HepG2 (cell line): ENCODE results near the gene MYOM1. TPM values are rescaled to one million over a fixed set of nuclear protein-coding genes. Genes with fewer than 3 reads are reported as not detected.

ENCODE experiments used
- AKAP8 ChIP-seq: sonication (generic); formaldehyde crosslinking; IDR thresholded peaks from 2 replicates; pipeline ENCODE4 v1.5.1; 2020; ENCODE audit warnings: mild to moderate bottlenecking, missing genetic modification reagents
- CTCF ChIP-seq: sonication (generic); formaldehyde crosslinking; IDR thresholded peaks from 2 replicates; pipeline ENCODE4 v1.5.0; 2020; ENCODE audit warnings: mild to moderate bottlenecking, missing genetic modification reagents, moderate library complexity
- FOXO1 ChIP-seq: sonication (generic); formaldehyde crosslinking; IDR thresholded peaks from 2 replicates; pipeline ENCODE4 v1.4.0; 2020; ENCODE audit warnings: missing genetic modification reagents
- GABPA ChIP-seq, 2 experiments: IDR thresholded peaks; 2 replicates each; pipeline ENCODE4 v1.6.1; 2011 to 2016; ENCODE audit warnings: low read depth in 2 of 2, low read length in 1 of 2, missing biosample characterization in 1 of 2, missing genetic modification characterization in 1 of 2
- MAZ ChIP-seq, 2 experiments: sonication (generic) in 1 of 2; formaldehyde crosslinking in 1 of 2; IDR thresholded peaks; 2 replicates each; pipeline versions ENCODE4 v1.5.0 to v1.6.1; 2012 to 2020; ENCODE audit warnings: low read depth in 2 of 2, mild to moderate bottlenecking in 2 of 2, borderline replicate concordance in 1 of 2, improper control_type of control experiment in 1 of 2, low read length in 1 of 2, missing genetic modification reagents in 1 of 2, moderate library complexity in 1 of 2
- MXD1 ChIP-seq: sonication (generic); formaldehyde crosslinking; IDR thresholded peaks from 2 replicates; pipeline ENCODE4 v1.4.0; 2020; ENCODE audit warnings: mild to moderate bottlenecking, missing genetic modification reagents
- PAWR ChIP-seq: sonication (generic); formaldehyde crosslinking; IDR thresholded peaks from 2 replicates; pipeline ENCODE4 v1.4.0; 2020; ENCODE audit warnings: missing genetic modification reagents, mild to moderate bottlenecking, borderline replicate concordance
- PHF21A ChIP-seq: sonication (generic); formaldehyde crosslinking; IDR thresholded peaks from 2 replicates; pipeline ENCODE4 v1.5.0; 2020; ENCODE audit warnings: mild to moderate bottlenecking, missing genetic modification reagents
- SALL1 ChIP-seq: sonication (generic); formaldehyde crosslinking; IDR thresholded peaks from 2 replicates; pipeline ENCODE4 v1.8.0; 2022; ENCODE audit warnings: mild to moderate bottlenecking, missing genetic modification reagents
- TARDBP ChIP-seq: sonication (generic); formaldehyde crosslinking; IDR thresholded peaks from 2 replicates; pipeline ENCODE4 v1.8.0; 2022; ENCODE audit warnings: mild to moderate bottlenecking, missing genetic modification reagents
- ZNF136 ChIP-seq: sonication (generic); formaldehyde crosslinking; IDR thresholded peaks from 2 replicates; pipeline ENCODE4 v1.8.1; 2022; ENCODE audit warnings: low read depth, mild to moderate bottlenecking, moderate library complexity, missing genetic modification reagents
- polyA plus RNA-seq, 8 experiments: library from polyadenylated mRNA; depleted of rRNA in 3 of 8; stranded (reverse) in 7 of 8; unstranded in 1 of 8; fragments of >200 nt; fragmentation: Illumina TruSeq in 4 of 8; extraction: Trizol in 4 of 8; gene quantifications; 2 replicates each; pipeline versions ENCODE4 v1.2.1 to v1.2.3, GENCODE V29; 2011 to 2016; ENCODE audit warnings: low read depth in 4 of 8, missing spikeins in 1 of 8, mixed read lengths in 1 of 8; ENCODE audit not compliant: insufficient read depth in 1 of 8
- total RNA-seq, 5 experiments: library from RNA; depleted of rRNA; stranded (reverse); fragments of >200 nt; fragmentation: Illumina TruSeq; extraction: Trizol; gene quantifications; 2 replicates each; pipeline ENCODE4 v1.2.3, GENCODE V29; 2016; ENCODE audit warnings: low read depth in 1 of 5
- TF ChIP-seq, protein P1 (sequence below): sonication (generic); formaldehyde crosslinking; IDR thresholded peaks from 2 replicates; pipeline ENCODE4 v1.5.0; 2020; ENCODE audit warnings: mild to moderate bottlenecking, missing genetic modification reagents, borderline replicate concordance
- TF ChIP-seq, protein P2 (sequence below): sonication (generic); formaldehyde crosslinking; IDR thresholded peaks from 2 replicates; pipeline ENCODE4 v1.9.0; 2021; ENCODE audit warnings: missing genetic modification reagents, mild to moderate bottlenecking, borderline replicate concordance

MYOM1 gene
- total and polyA plus RNA-seq, 2 of the 13 experiments (the other 11 are each of a cell fraction or from before 2014, with no cell fraction given) = 0.46 to 0.98 TPM

DNA sequence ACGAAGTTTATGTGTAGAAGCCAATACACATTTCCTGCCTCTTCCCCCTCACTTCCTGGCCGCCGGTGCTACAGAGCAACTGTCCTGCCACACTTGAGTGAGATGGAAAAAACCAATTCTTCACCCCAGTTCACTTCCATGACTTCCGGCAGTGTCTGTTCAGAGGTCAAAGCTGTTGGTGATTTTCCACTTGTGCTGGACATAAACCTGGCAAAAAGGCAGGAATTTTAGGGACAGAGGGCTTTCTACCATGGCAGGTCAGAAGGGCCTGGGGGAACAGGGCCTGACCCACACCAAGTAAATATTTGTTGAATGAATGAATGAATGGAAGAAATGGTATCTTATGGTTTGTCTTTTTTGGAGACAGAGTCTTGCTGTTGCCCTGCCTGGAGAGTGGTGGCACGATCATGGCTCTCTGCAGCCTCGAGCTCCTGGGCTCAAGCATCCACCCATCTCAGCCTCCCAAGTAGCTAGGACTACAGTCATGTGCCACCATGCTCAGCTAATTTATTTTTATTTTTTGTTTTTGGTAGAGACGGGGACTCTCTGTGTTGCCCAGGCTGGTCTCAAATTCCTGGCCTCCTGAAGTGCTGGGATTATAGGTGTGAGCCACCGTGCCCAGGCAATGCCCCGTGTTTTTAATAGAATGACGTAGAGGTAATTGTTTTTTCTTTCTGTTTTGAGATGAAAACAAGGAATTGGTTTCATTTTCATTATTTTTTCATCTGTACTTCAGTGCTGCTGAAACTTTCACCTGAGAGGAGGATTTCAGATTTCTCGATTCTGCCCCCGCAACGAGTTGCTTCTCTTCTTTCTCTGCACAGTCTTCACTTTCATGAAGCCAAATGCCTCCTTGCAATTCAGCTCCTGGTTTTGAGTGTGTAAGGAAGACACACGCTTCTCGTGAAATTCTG, 158.8 kb downstream of the MYOM1 start (continued):
- TF ChIP-seq, protein P1, sequence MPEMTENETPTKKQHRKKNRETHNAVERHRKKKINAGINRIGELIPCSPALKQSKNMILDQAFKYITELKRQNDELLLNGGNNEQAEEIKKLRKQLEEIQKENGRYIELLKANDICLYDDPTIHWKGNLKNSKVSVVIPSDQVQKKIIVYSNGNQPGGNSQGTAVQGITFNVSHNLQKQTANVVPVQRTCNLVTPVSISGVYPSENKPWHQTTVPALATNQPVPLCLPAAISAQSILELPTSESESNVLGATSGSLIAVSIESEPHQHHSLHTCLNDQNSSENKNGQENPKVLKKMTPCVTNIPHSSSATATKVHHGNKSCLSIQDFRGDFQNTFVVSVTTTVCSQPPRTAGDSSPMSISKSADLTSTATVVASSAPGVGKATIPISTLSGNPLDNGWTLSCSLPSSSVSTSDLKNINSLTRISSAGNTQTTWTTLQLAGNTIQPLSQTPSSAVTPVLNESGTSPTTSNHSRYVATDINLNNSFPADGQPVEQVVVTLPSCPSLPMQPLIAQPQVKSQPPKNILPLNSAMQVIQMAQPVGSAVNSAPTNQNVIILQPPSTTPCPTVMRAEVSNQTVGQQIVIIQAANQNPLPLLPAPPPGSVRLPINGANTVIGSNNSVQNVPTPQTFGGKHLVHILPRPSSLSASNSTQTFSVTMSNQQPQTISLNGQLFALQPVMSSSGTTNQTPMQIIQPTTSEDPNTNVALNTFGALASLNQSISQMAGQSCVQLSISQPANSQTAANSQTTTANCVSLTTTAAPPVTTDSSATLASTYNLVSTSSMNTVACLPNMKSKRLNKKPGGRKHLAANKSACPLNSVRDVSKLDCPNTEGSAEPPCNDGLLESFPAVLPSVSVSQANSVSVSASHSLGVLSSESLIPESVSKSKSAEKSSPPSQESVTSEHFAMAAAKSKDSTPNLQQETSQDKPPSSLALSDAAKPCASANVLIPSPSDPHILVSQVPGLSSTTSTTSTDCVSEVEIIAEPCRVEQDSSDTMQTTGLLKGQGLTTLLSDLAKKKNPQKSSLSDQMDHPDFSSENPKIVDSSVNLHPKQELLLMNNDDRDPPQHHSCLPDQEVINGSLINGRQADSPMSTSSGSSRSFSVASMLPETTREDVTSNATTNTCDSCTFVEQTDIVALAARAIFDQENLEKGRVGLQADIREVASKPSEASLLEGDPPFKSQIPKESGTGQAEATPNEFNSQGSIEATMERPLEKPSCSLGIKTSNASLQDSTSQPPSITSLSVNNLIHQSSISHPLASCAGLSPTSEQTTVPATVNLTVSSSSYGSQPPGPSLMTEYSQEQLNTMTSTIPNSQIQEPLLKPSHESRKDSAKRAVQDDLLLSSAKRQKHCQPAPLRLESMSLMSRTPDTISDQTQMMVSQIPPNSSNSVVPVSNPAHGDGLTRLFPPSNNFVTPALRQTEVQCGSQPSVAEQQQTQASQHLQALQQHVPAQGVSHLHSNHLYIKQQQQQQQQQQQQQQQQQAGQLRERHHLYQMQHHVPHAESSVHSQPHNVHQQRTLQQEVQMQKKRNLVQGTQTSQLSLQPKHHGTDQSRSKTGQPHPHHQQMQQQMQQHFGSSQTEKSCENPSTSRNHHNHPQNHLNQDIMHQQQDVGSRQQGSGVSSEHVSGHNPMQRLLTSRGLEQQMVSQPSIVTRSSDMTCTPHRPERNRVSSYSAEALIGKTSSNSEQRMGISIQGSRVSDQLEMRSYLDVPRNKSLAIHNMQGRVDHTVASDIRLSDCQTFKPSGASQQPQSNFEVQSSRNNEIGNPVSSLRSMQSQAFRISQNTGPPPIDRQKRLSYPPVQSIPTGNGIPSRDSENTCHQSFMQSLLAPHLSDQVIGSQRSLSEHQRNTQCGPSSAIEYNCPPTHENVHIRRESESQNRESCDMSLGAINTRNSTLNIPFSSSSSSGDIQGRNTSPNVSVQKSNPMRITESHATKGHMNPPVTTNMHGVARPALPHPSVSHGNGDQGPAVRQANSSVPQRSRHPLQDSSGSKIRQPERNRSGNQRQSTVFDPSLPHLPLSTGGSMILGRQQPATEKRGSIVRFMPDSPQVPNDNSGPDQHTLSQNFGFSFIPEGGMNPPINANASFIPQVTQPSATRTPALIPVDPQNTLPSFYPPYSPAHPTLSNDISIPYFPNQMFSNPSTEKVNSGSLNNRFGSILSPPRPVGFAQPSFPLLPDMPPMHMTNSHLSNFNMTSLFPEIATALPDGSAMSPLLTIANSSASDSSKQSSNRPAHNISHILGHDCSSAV (CRISPR knock-in tag) = no peak
- TF ChIP-seq PAWR (CRISPR knock-in tag) (no peak), FOXO1 (peak; percentile 81), GABPA (IDR thresholded peaks at IDR 0.05; ENCODE audit: low read depth, low read length) (peak; percentile 66), GABPA (CRISPR knock-in tag; IDR thresholded peaks at IDR 0.05; ENCODE audit: low read depth) (peak; percentile 90), CTCF (0 out of 2 replicates have a peak, but pooled peaks have one; percentile 7), MAZ (IDR thresholded peaks at IDR 0.05; ENCODE audit: borderline replicate concordance, low read depth, low read length) (no peak), MAZ (CRISPR knock-in tag; IDR thresholded peaks at IDR 0.05; ENCODE audit: low read depth) (no peak), ZNF136 (CRISPR knock-in tag) (no peak), SALL1 (peak; percentile 91), TARDBP (CRISPR knock-in tag) (peak; percentile 91), MXD1 (no peak), PHF21A (CRISPR knock-in tag) (peak; percentile 90), AKAP8 (CRISPR knock-in tag) (no peak)
- TF ChIP-seq, protein P2, sequence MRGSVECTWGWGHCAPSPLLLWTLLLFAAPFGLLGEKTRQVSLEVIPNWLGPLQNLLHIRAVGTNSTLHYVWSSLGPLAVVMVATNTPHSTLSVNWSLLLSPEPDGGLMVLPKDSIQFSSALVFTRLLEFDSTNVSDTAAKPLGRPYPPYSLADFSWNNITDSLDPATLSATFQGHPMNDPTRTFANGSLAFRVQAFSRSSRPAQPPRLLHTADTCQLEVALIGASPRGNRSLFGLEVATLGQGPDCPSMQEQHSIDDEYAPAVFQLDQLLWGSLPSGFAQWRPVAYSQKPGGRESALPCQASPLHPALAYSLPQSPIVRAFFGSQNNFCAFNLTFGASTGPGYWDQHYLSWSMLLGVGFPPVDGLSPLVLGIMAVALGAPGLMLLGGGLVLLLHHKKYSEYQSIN (CRISPR knock-in tag) = no peak
